ENCODE measurements around the gene ADH5. TPM values are rescaled to one million over a fixed set of nuclear protein-coding genes. Genes with fewer than 3 reads are reported as not detected.

Gene ADH5
- total RNA-seq (160 TPM), polyA plus RNA-seq (120 TPM)
- long read RNA-seq, donor 1, partial matches to known transcripts, result 6 of 10 reads
- long read RNA-seq, donor 1, other reads (novel, unspliced or antisense), result 0 of 10 reads
- long read RNA-seq, donor 2, result 0 reads
- long read RNA-seq, donor 3, transcript ADH5-201 (9 exons, 2,615 nt), result major isoform, 71 of 285 reads
- long read RNA-seq, donor 3, partial matches to known transcripts, result 202 of 285 reads
- long read RNA-seq, donor 3, other reads (novel, unspliced or antisense), result 6 of 285 reads
- long read RNA-seq, donor 4, transcript ADH5-201 (9 exons, 2,615 nt), result major isoform, 22 of 59 reads
- long read RNA-seq, donor 4, partial matches to known transcripts, result 35 of 59 reads
- long read RNA-seq, donor 4, other reads (novel, unspliced or antisense), result 0 of 59 reads
- long read RNA-seq, donor 5, transcript ADH5-201 (9 exons, 2,615 nt), result major isoform, 70 of 263 reads
- long read RNA-seq, donor 5, transcript ADH5-208 (6 exons, 1,909 nt), result minor isoform, 7 of 263 reads
- long read RNA-seq, donor 5, partial matches to known transcripts, result 179 of 263 reads
- long read RNA-seq, donor 5, other reads (novel, unspliced or antisense), result 6 of 263 reads
- long read RNA-seq, donor 6, transcript ADH5-201 (9 exons, 2,615 nt), result major isoform, 25 of 69 reads
- long read RNA-seq, donor 6, partial matches to known transcripts, result 44 of 69 reads
- long read RNA-seq, donor 6, other reads (novel, unspliced or antisense), result 0 of 69 reads
- long read RNA-seq, donor 7, transcript ADH5-208 (6 exons, 1,909 nt), result minor isoform, 5 of 114 reads
- long read RNA-seq, donor 7, transcript ADH5-201 (9 exons, 2,615 nt), result major isoform, 53 of 114 reads
- long read RNA-seq, donor 7, partial matches to known transcripts, result 55 of 114 reads
- long read RNA-seq, donor 7, other reads (novel, unspliced or antisense), result 0 of 114 reads
- long read RNA-seq, donor 8, transcript ADH5-201 (9 exons, 2,615 nt), result major isoform, 18 of 36 reads
- long read RNA-seq, donor 8, partial matches to known transcripts, result 13 of 36 reads
- long read RNA-seq, donor 8, other reads (novel, unspliced or antisense), result 0 of 36 reads
- long read RNA-seq, donor 9, transcript ADH5-201 (9 exons, 2,615 nt), result major isoform, 36 of 74 reads
- long read RNA-seq, donor 9, partial matches to known transcripts, result 33 of 74 reads
- long read RNA-seq, donor 9, other reads (novel, unspliced or antisense), result 0 of 74 reads
- long read RNA-seq, donor 10, transcript ADH5-201 (9 exons, 2,615 nt), result major isoform, 37 of 58 reads
- long read RNA-seq, donor 10, partial matches to known transcripts, result 20 of 58 reads
- long read RNA-seq, donor 10, other reads (novel, unspliced or antisense), result 0 of 58 reads

- Histone ChIP-seq H3K36me3 (ENCODE audit: control insufficient read depth in 2 of 2, insufficient read depth in 2 of 2, low read length in 1 of 2) (peaks cover 7 to 21% of the 10 kb centered on the region in 2 donors), H3K4me1 (ENCODE audit: control insufficient read depth in 2 of 2, insufficient read depth in 2 of 2, low read length in 2 of 2) (peaks cover 5 to 12% of the 10 kb centered on the region in 2 donors), H3K9me3 (ENCODE audit: control insufficient read depth in 2 of 2, insufficient read depth in 1 of 2, low read length in 1 of 2) (no peaks in the 10 kb centered on the region), H3K4me3 (ENCODE audit: low read length in 2 of 2) (peak within 1 kb of the TSS; percentile 63 to 74), H3K27ac (ENCODE audit: low read depth in 1 of 2, low read length in 1 of 2) (peak within 1 kb of the TSS; percentile 94 to 95), H3K27me3 (ENCODE audit: control insufficient read depth in 2 of 2, insufficient read depth in 1 of 2, low read length in 1 of 2) (no peaks in the 10 kb centered on the region)
- peak; percentile 73 to 94 (median 82) for DNase-seq (ENCODE audit: low read depth in 6 of 9, low spot score in 9 of 9)
- under 1% methylated on average over 53 of the region's 53 CpGs for WGBS
Observed at GRCh38 chr4:99088481-99089365, at the start of gene ADH5. Gene ADH5, minus strand, starts transcription at chr4:99088788. Its CDS starts 88 bp downstream, at chr4:99088700.

GRCh38 chr4:99136329-99136728, 47.7 kb upstream of the ADH5 start:
- no peaks in the 10 kb centered on the region for H3K4me1 ChIP-seq (ENCODE audit: control insufficient read depth in 2 of 2, insufficient read depth in 2 of 2, low read length in 2 of 2)
- H3K9me3 ChIP-seq (ENCODE audit: control insufficient read depth in 2 of 2, insufficient read depth in 1 of 2, low read length in 1 of 2), result no peaks in the 10 kb centered on the region
- no peak overlapping the region for H3K4me3 ChIP-seq (ENCODE audit: low read length in 2 of 2)
- no peak overlapping the region for H3K27ac ChIP-seq (ENCODE audit: low read depth in 1 of 2, low read length in 1 of 2)
- no peaks in the 10 kb centered on the region for H3K36me3 ChIP-seq (ENCODE audit: control insufficient read depth in 2 of 2, insufficient read depth in 2 of 2, low read length in 1 of 2)
- DNase-seq (ENCODE audit: low read depth in 6 of 9, low spot score in 9 of 9), result no peak
- H3K27me3 ChIP-seq (ENCODE audit: control insufficient read depth in 2 of 2, insufficient read depth in 1 of 2, low read length in 1 of 2), result no peaks in the 10 kb centered on the region

GRCh38 chr4:99135541-99136162, 47.1 kb upstream of the ADH5 start:
- Histone ChIP-seq H3K27ac (ENCODE audit: low read depth in 1 of 2, low read length in 1 of 2) (no peak overlapping the region), H3K4me3 (ENCODE audit: low read length in 2 of 2) (no peak overlapping the region), H3K4me1 (ENCODE audit: control insufficient read depth in 2 of 2, insufficient read depth in 2 of 2, low read length in 2 of 2) (no peaks in the 10 kb centered on the region), H3K27me3 (ENCODE audit: control insufficient read depth in 2 of 2, insufficient read depth in 1 of 2, low read length in 1 of 2) (no peaks in the 10 kb centered on the region), H3K36me3 (ENCODE audit: control insufficient read depth in 2 of 2, insufficient read depth in 2 of 2, low read length in 1 of 2) (no peaks in the 10 kb centered on the region), H3K9me3 (ENCODE audit: control insufficient read depth in 2 of 2, insufficient read depth in 1 of 2, low read length in 1 of 2) (no peaks in the 10 kb centered on the region)
- no peak for DNase-seq (ENCODE audit: low read depth in 6 of 9, low spot score in 9 of 9)
- 66% methylated on average over 3 of the region's 3 CpGs for WGBS

GRCh38 chr4:99134586-99134985, 46.0 kb upstream of the ADH5 start:
- Histone ChIP-seq H3K27ac (ENCODE audit: low read depth in 1 of 2, low read length in 1 of 2) (no peak overlapping the region), H3K27me3 (ENCODE audit: control insufficient read depth in 2 of 2, insufficient read depth in 1 of 2, low read length in 1 of 2) (no peaks in the 10 kb centered on the region), H3K4me3 (ENCODE audit: low read length in 2 of 2) (no peak overlapping the region), H3K4me1 (ENCODE audit: control insufficient read depth in 2 of 2, insufficient read depth in 2 of 2, low read length in 2 of 2) (no peaks in the 10 kb centered on the region), H3K36me3 (ENCODE audit: control insufficient read depth in 2 of 2, insufficient read depth in 2 of 2, low read length in 1 of 2) (no peaks in the 10 kb centered on the region), H3K9me3 (ENCODE audit: control insufficient read depth in 2 of 2, insufficient read depth in 1 of 2, low read length in 1 of 2) (no peaks in the 10 kb centered on the region)
- 84% methylated on average over 3 of the region's 3 CpGs for WGBS
- no peak for DNase-seq (ENCODE audit: low read depth in 6 of 9, low spot score in 9 of 9)

GRCh38 chr4:99131378-99131777, 42.8 kb upstream of the ADH5 start:
- Histone ChIP-seq H3K27me3 (ENCODE audit: control insufficient read depth in 2 of 2, insufficient read depth in 1 of 2, low read length in 1 of 2) (no peaks in the 10 kb centered on the region), H3K4me1 (ENCODE audit: control insufficient read depth in 2 of 2, insufficient read depth in 2 of 2, low read length in 2 of 2) (no peaks in the 10 kb centered on the region), H3K9me3 (ENCODE audit: control insufficient read depth in 2 of 2, insufficient read depth in 1 of 2, low read length in 1 of 2) (peaks cover 0 to 2% of the 10 kb centered on the region in 2 donors), H3K27ac (ENCODE audit: low read depth in 1 of 2, low read length in 1 of 2) (no peak overlapping the region), H3K36me3 (ENCODE audit: control insufficient read depth in 2 of 2, insufficient read depth in 2 of 2, low read length in 1 of 2) (no peaks in the 10 kb centered on the region), H3K4me3 (ENCODE audit: low read length in 2 of 2) (no peak overlapping the region)
- WGBS, result 74% methylated on average over 2 of the region's 2 CpGs
- no peak for DNase-seq (ENCODE audit: low read depth in 6 of 9, low spot score in 9 of 9)

GRCh38 chr4:99126376-99126775, 37.8 kb upstream of the ADH5 start:
- Histone ChIP-seq H3K4me1 (ENCODE audit: control insufficient read depth in 2 of 2, insufficient read depth in 2 of 2, low read length in 2 of 2) (no peaks in the 10 kb centered on the region), H3K36me3 (ENCODE audit: control insufficient read depth in 2 of 2, insufficient read depth in 2 of 2, low read length in 1 of 2) (no peaks in the 10 kb centered on the region), H3K27ac (ENCODE audit: low read depth in 1 of 2, low read length in 1 of 2) (no peak overlapping the region), H3K4me3 (ENCODE audit: low read length in 2 of 2) (no peak overlapping the region), H3K27me3 (ENCODE audit: control insufficient read depth in 2 of 2, insufficient read depth in 1 of 2, low read length in 1 of 2) (no peaks in the 10 kb centered on the region), H3K9me3 (ENCODE audit: control insufficient read depth in 2 of 2, insufficient read depth in 1 of 2, low read length in 1 of 2) (peaks cover 0 to 2% of the 10 kb centered on the region in 2 donors)
- no peak for DNase-seq (ENCODE audit: low read depth in 6 of 9, low spot score in 9 of 9)
- WGBS, result 88% methylated on average over 1 of the region's 1 CpG

GRCh38 chr4:99121008-99121407, 32.4 kb upstream of the ADH5 start:
- WGBS, result 98% methylated on average over 4 of the region's 4 CpGs
- H3K4me3 ChIP-seq (ENCODE audit: low read length in 2 of 2), result no peak overlapping the region
- H3K4me1 ChIP-seq (ENCODE audit: control insufficient read depth in 2 of 2, insufficient read depth in 2 of 2, low read length in 2 of 2), result no peaks in the 10 kb centered on the region
- H3K27ac ChIP-seq (ENCODE audit: low read depth in 1 of 2, low read length in 1 of 2), result no peak overlapping the region
- no peaks in the 10 kb centered on the region for H3K9me3 ChIP-seq (ENCODE audit: control insufficient read depth in 2 of 2, insufficient read depth in 1 of 2, low read length in 1 of 2)
- H3K27me3 ChIP-seq (ENCODE audit: control insufficient read depth in 2 of 2, insufficient read depth in 1 of 2, low read length in 1 of 2), result no peaks in the 10 kb centered on the region
- DNase-seq (ENCODE audit: low read depth in 6 of 9, low spot score in 9 of 9), result no peak
- H3K36me3 ChIP-seq (ENCODE audit: control insufficient read depth in 2 of 2, insufficient read depth in 2 of 2, low read length in 1 of 2), result no peaks in the 10 kb centered on the region

- H3K9me3 ChIP-seq (ENCODE audit: control insufficient read depth in 2 of 2, insufficient read depth in 1 of 2, low read length in 1 of 2), result no peaks in the 10 kb centered on the region
- WGBS, result 96% methylated on average over 5 of the region's 5 CpGs
- H3K27me3 ChIP-seq (ENCODE audit: control insufficient read depth in 2 of 2, insufficient read depth in 1 of 2, low read length in 1 of 2), result no peaks in the 10 kb centered on the region
- H3K36me3 ChIP-seq (ENCODE audit: control insufficient read depth in 2 of 2, insufficient read depth in 2 of 2, low read length in 1 of 2), result no peaks in the 10 kb centered on the region
- H3K27ac ChIP-seq (ENCODE audit: low read depth in 1 of 2, low read length in 1 of 2), result no peak overlapping the region
- no peaks in the 10 kb centered on the region for H3K4me1 ChIP-seq (ENCODE audit: control insufficient read depth in 2 of 2, insufficient read depth in 2 of 2, low read length in 2 of 2)
- no peak for DNase-seq (ENCODE audit: low read depth in 6 of 9, low spot score in 9 of 9)
- H3K4me3 ChIP-seq (ENCODE audit: low read length in 2 of 2), result no peak overlapping the region
Observed at GRCh38 chr4:99120501-99120900, 31.9 kb upstream of the ADH5 start.

Measured in thymus (tissue), 14 donors.